DOHH2 (cell line): Measurements from ENCODE around the gene TXNDC17.

Source experiments
- EZH2phosphoT487 ChIP-seq: fragments of 200-600 bp; sonication (generic); IDR thresholded peaks from 2 replicates; pipeline ENCODE4 v1.6.1; 2017; ENCODE audit warnings: borderline replicate concordance, mild to moderate bottlenecking, antibody characterized with exemption, low read length, moderate library complexity, mixed read lengths
- TF ChIP-seq, protein P1 (sequence below): fragments of 200-600 bp; sonication (generic); IDR thresholded peaks from one replicate; pipeline ENCODE4 v1.5.1; 2014; ENCODE audit warnings: antibody characterized with exemption, mild to moderate bottlenecking, low read depth, low read length; ENCODE audit not compliant: poor library complexity, severe bottlenecking

DNA sequence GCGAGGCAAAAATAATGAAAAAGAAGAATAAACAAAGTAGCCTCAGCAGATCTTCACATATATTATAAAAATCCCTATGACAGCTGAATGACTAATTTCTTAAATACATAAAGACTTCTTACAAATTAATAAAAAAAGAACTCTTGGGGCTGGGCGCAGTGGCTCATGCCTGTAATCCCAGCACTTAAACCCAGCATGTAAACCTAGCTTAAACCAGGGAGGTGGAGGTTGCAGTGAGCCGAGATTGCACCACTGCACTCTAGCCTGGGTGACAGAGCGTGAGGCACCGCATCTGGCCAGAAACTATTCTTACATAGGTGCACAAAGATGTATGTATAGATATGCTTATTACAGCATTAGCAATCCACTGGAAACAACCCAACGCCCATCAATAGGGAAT lies 38.4 kb downstream of the TXNDC17 start:
- TF ChIP-seq, protein P1, sequence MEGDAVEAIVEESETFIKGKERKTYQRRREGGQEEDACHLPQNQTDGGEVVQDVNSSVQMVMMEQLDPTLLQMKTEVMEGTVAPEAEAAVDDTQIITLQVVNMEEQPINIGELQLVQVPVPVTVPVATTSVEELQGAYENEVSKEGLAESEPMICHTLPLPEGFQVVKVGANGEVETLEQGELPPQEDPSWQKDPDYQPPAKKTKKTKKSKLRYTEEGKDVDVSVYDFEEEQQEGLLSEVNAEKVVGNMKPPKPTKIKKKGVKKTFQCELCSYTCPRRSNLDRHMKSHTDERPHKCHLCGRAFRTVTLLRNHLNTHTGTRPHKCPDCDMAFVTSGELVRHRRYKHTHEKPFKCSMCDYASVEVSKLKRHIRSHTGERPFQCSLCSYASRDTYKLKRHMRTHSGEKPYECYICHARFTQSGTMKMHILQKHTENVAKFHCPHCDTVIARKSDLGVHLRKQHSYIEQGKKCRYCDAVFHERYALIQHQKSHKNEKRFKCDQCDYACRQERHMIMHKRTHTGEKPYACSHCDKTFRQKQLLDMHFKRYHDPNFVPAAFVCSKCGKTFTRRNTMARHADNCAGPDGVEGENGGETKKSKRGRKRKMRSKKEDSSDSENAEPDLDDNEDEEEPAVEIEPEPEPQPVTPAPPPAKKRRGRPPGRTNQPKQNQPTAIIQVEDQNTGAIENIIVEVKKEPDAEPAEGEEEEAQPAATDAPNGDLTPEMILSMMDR: no peak
- TF ChIP-seq EZH2phosphoT487: no peak
